HepG2 (cell line): ENCODE results near the gene HID1. TPM values are rescaled to one million over a fixed set of nuclear protein-coding genes. Genes with fewer than 3 reads are reported as not detected.

ENCODE experiments used
- ATAC-seq: fragments of 200-7000 bp; cut with Tn5 transposase; 3 replicates; pipeline ENCODE4 v1.9.1; 2020; ENCODE audit warnings: mild to moderate bottlenecking, moderate library complexity
- BruUV-seq: library from RNA; stranded (reverse); fragments of 400-500 nt; replicated peaks from 2 replicates; lab custom pipeline; 2021; lab: Mats Ljungman, UMichigan
- CTCF ChIA-PET: fragments of 300-600 bp; formaldehyde crosslinking; extraction: SDS; loops from one replicate; lab custom pipeline; 2021; ENCODE audit warnings: low total read pairs, inconsistent platforms, low intra/inter-chr PET ratio; lab: Yijun Ruan, JAX
- POLR2A ChIA-PET: fragments of 350-600 bp; sonication (Branson Sonifier 250); formaldehyde crosslinking; loops from one replicate; lab custom pipeline; 2020; ENCODE audit warnings: antibody characterized with exemption, inconsistent platforms; lab: Yijun Ruan, JAX
- DNase-seq: peaks from one replicate; pipeline ENCODE4 v3.0.0-alpha.2; 2015; ENCODE audit warnings: low spot score
- FAIRE-seq: peaks from 3 replicates; lab custom pipeline; 2011; peaks lifted over from hg19 to GRCh38; lab: Jason Lieb, UNC
- H2AFZ ChIP-seq: one replicate; pipeline ENCODE4 v1.6.1; 2011; ENCODE audit warnings: low read length, inconsistent platforms
- H3K27ac ChIP-seq: fragments of 300-600 bp; 3 replicates; pipeline ENCODE4 v1.8.0; 2011; ENCODE audit warnings: mixed run types, mild to moderate bottlenecking, mixed read lengths, low read length, inconsistent platforms; ENCODE audit not compliant: insufficient read depth; ENCODE audit errors: extremely low read length
- H3K27me3 ChIP-seq, 2 experiments: fragments of 200-600 bp in 1 of 2; 2 replicates in 1 of 2; 3 replicates in 1 of 2; pipeline versions ENCODE4 v1.6.0 to v1.8.0; 2011; ENCODE audit warnings: low read length in 2 of 2, mild to moderate bottlenecking in 2 of 2, moderate library complexity in 2 of 2, inconsistent platforms in 1 of 2; ENCODE audit not compliant: insufficient read depth in 2 of 2, control insufficient read depth in 1 of 2
- H3K36me3 ChIP-seq, 2 experiments: fragments of 200-600 bp in 1 of 2; replicated peaks in 1 of 2; 2 replicates in 1 of 2; 3 replicates in 1 of 2; pipeline versions ENCODE4 v1.5.1 to v1.8.0; 2011; ENCODE audit warnings: low read length in 2 of 2, inconsistent platforms in 1 of 2; ENCODE audit not compliant: insufficient read depth in 2 of 2, control insufficient read depth in 1 of 2
- H3K4me1 ChIP-seq: 2 replicates; pipeline ENCODE4 v1.5.1; 2012; ENCODE audit warnings: low read length, inconsistent platforms; ENCODE audit not compliant: insufficient read depth
- H3K4me2 ChIP-seq: 2 replicates; pipeline ENCODE4 v1.6.0; 2011; ENCODE audit warnings: low read depth, low read length, inconsistent platforms
- H3K4me3 ChIP-seq, 3 experiments: fragments of 200-600 bp in 1 of 3; sonication (generic), shearing (Covaris generic) in 1 of 3; replicated peaks in 1 of 3; 2 replicates each; pipeline ENCODE4 v1.5.1; 2011 to 2016; ENCODE audit warnings: low read length in 3 of 3, inconsistent platforms in 2 of 3, low read depth in 2 of 3, mild to moderate bottlenecking in 2 of 3, control low read depth in 1 of 3, mixed read lengths in 1 of 3; ENCODE audit not compliant: insufficient read depth in 1 of 3
- H3K79me2 ChIP-seq: one replicate; pipeline ENCODE4 v1.6.1; 2011; ENCODE audit warnings: low read length, inconsistent platforms; ENCODE audit not compliant: insufficient read depth
- H3K9ac ChIP-seq: 2 replicates; pipeline ENCODE4 v1.6.0; 2011; ENCODE audit warnings: mild to moderate bottlenecking, low read depth, low read length, inconsistent platforms; ENCODE audit not compliant: insufficient read depth
- H3K9me3 ChIP-seq: 2 replicates; pipeline ENCODE4 v1.5.1; 2012; ENCODE audit warnings: mild to moderate bottlenecking, low read length
- H4K20me1 ChIP-seq: 2 replicates; pipeline ENCODE4 v1.6.0; 2011; ENCODE audit warnings: inconsistent platforms, mild to moderate bottlenecking, low read length, moderate library complexity; ENCODE audit not compliant: insufficient read depth
- AHR ChIP-seq: IDR thresholded peaks from 2 replicates; pipeline ENCODE4 v1.6.1; 2018; ENCODE audit warnings: missing genetic modification reagents, missing compliant biosample characterization
- ATF7 ChIP-seq, 2 experiments: fragments of 450-650 bp in 1 of 2; sonication (generic) in 1 of 2; formaldehyde crosslinking in 1 of 2; IDR thresholded peaks; 2 replicates each; pipeline versions ENCODE4 v1.4.0 to v1.6.1; 2016 to 2020; ENCODE audit warnings: antibody characterized with exemption in 1 of 2, mild to moderate bottlenecking in 1 of 2, missing genetic modification reagents in 1 of 2
- MAF1 ChIP-seq: sonication (generic); formaldehyde crosslinking; IDR thresholded peaks from 2 replicates; pipeline ENCODE4 v1.5.0; 2020; ENCODE audit warnings: missing genetic modification reagents, borderline replicate concordance
- TBX2 ChIP-seq: sonication (generic); formaldehyde crosslinking; IDR thresholded peaks from 2 replicates; pipeline ENCODE4 v1.5.0; 2020; ENCODE audit warnings: missing genetic modification reagents, mild to moderate bottlenecking, borderline replicate concordance
- ZFP36L1 ChIP-seq: sonication (generic); formaldehyde crosslinking; IDR thresholded peaks from 2 replicates; pipeline ENCODE4 v1.8.0; 2022; ENCODE audit warnings: mild to moderate bottlenecking, missing genetic modification reagents, moderate library complexity
- ZNF552 ChIP-seq: sonication (generic); formaldehyde crosslinking; IDR thresholded peaks from 2 replicates; pipeline ENCODE4 v1.9.0; 2022; ENCODE audit warnings: missing genetic modification reagents, mild to moderate bottlenecking, borderline replicate concordance
- ZNF749 ChIP-seq: sonication (generic); formaldehyde crosslinking; IDR thresholded peaks from 2 replicates; pipeline ENCODE4 v1.8.0; 2022; ENCODE audit warnings: mild to moderate bottlenecking, missing genetic modification reagents, moderate library complexity, borderline replicate concordance
- WGBS: methylation state at CpG from one replicate; pipeline ENCODE4 v1.1.6; 2017; ENCODE audit warnings: low lambda C conversion rate; 5-methylcytosine and 5-hydroxymethylcytosine counted together
- in situ Hi-C: cut with HindIII; loops from 2 replicates; pipeline ENCODE4 v1.10.0; 2017; ENCODE audit warnings: low pct_unique_long_range_greater_than_20kb; ENCODE audit not compliant: extremely low pct_ligation_motif_present
- intact Hi-C: fragments of 100-400 bp; cut with micrococcal nuclease; formaldehyde crosslinking; loops from one replicate; pipeline ENCODE4 v1.10.0; 2022; ENCODE audit not compliant: unreplicated experiment
- polyA plus RNA-seq, 8 experiments: library from polyadenylated mRNA; depleted of rRNA in 3 of 8; stranded (reverse) in 7 of 8; unstranded in 1 of 8; fragments of >200 nt; fragmentation: Illumina TruSeq in 4 of 8; extraction: Trizol in 4 of 8; gene quantifications; 2 replicates each; pipeline versions ENCODE4 v1.2.1 to v1.2.3, GENCODE V29; 2011 to 2016; ENCODE audit warnings: low read depth in 4 of 8, missing spikeins in 1 of 8, mixed read lengths in 1 of 8; ENCODE audit not compliant: insufficient read depth in 1 of 8
- total RNA-seq, 5 experiments: library from RNA; depleted of rRNA; stranded (reverse); fragments of >200 nt; fragmentation: Illumina TruSeq; extraction: Trizol; gene quantifications; 2 replicates each; pipeline ENCODE4 v1.2.3, GENCODE V29; 2016; ENCODE audit warnings: low read depth in 1 of 5

The HID1 gene
- total and polyA plus RNA-seq, 2 of the 13 experiments (the other 11 are each of a cell fraction or from before 2014, with no cell fraction given): 2.1 to 10.6 TPM

DNA sequence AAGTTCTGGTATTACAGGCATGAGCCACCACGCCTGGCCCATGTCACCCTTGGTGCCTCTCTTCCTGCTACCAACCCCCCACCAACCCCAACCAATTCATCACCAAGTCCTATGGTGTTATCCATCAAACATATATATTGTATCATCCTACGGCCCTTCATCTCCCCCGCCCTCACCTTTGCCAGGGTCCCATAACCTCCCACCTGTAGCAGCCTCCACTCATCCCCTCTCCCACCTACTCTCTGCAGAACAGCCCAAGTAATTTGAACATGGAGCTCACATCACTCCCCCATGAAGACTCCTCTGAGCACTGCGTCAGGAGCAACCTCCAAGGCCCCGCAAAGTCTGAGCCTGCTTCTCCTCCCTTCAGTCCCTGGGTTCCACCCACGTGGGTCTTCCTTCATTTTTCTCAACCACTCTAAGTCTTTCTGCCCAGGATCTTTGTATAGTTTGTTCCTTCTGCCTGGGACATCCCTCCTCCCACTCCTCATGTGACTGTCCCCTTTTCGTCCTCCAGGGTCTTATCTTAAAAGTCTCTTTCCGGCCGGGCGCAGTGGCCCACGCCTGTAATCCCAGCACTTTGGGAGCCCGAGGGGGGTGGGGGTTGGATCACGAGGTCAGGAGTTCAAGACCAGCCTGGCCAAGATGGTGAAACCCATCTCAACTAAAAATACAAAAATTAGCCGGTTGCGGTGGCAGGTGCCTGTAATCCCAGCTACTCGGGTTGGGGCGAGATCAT, 7.0 kb upstream of the HID1 start (continued):
- TF ChIP-seq TBX2 (CRISPR knock-in tag): no peak
- TF ChIP-seq ZFP36L1: no peak
- no peak for TF ChIP-seq MAF1 (CRISPR knock-in tag)
- TF ChIP-seq AHR (CRISPR knock-in tag): no peak
- TF ChIP-seq, all 625 proteins: peak for 0

- CTCF ChIA-PET: no interaction called here
Observed at GRCh38 chr17:74978240-74978639, 5.7 kb upstream of the HID1 start.

GRCh38 chr17:74977802-74978201, 5.2 kb upstream of the HID1 start:
- in situ Hi-C loops: no loop called here
- no peak overlapping the region for H3K27ac ChIP-seq
- no peaks in the 10 kb centered on the region for H3K9me3 ChIP-seq
- intact Hi-C loops: no loop called here
- H3K36me3 ChIP-seq: no peaks in the 10 kb centered on the region
- CTCF ChIA-PET: no interaction called here
- DNase-seq: no peak
- TF ChIP-seq ZNF552 (CRISPR knock-in tag) (no peak), ATF7 (IDR thresholded peaks at IDR 0.05) (0 out of 2 replicates have a peak, but pooled peaks have one; percentile 31), ATF7 (CRISPR knock-in tag; IDR thresholded peaks at IDR 0.05) (no peak)
- H4K20me1 ChIP-seq: no peaks in the 10 kb centered on the region
- H3K79me2 ChIP-seq: no peaks in the 10 kb centered on the region
- peaks cover 38% of the 10 kb centered on the region for H3K4me1 ChIP-seq
- no peak overlapping the region for H2AFZ ChIP-seq
- H3K4me3 ChIP-seq: no peak overlapping the region
- WGBS: 41% methylated on average over 3 of the region's 3 CpGs
- no peak overlapping the region for H3K9ac ChIP-seq
- no peak for FAIRE-seq
- no TSS peak for BruUV-seq
- H3K27me3 ChIP-seq: peaks cover 2 to 45% of the 10 kb centered on the region in 2 experiments; a peak in 4 of 5 replicates
- no peak for ATAC-seq
- POLR2A ChIA-PET: interaction anchor here (0.6 kb wide), 1 partner anchor 32 kb away, joined by 3 read pairs; no protein-coding TSS in a partner anchor
- H3K4me2 ChIP-seq: no peak overlapping the region

More at GRCh38 chr17:74978240-74978639, 5.7 kb upstream of the HID1 start:
- no peak for TF ChIP-seq ZNF749
- Histone ChIP-seq H3K27me3 (peaks cover 2 to 40% of the 10 kb centered on the region in 2 experiments; a peak in 4 of 5 replicates), H3K9me3 (no peaks in the 10 kb centered on the region), H4K20me1 (no peaks in the 10 kb centered on the region), H3K4me1 (peaks cover 38% of the 10 kb centered on the region), H3K4me3 (no peak overlapping the region), H3K9ac (no peak overlapping the region), H3K36me3 (no peaks in the 10 kb centered on the region), H3K4me2 (no peak overlapping the region), H3K27ac (no peak overlapping the region), H3K79me2 (no peaks in the 10 kb centered on the region), H2AFZ (no peak overlapping the region)
- ATAC-seq (no peak), FAIRE-seq (no peak), DNase-seq (no peak)
- in situ Hi-C loops (no loop called here), intact Hi-C loops (no loop called here)
- WGBS: 3% methylated on average over 3 of the region's 3 CpGs
- BruUV-seq: no TSS peak
- POLR2A ChIA-PET: interaction anchor here (0.9 kb wide), 1 partner anchor 9 kb away, joined by 3 read pairs; the partner anchor contains the start of gene CDR2L
